HG03571 (cell line): ENCODE measurements around the gene DNAAF3.
"Not testable (repeated sequence)": the region's sequence is repeated elsewhere in the genome, so short reads cannot be mapped to it uniquely, and the experiment has no call there.

Experiments
- ATAC-seq: cut with Tn5 transposase; IDR thresholded peaks from one replicate; pipeline ENCODE4 v1.9.1; 2021; ENCODE audit not compliant: unreplicated experiment

DNAAF3 gene

GRCh38 chr19:55166530-55167268 is at the start of gene DNAAF3:
DNAAF3 (minus strand) TSS chr19:55166613; CDS start chr19:55166413, 200 bp downstream.
- peak; percentile 64 for ATAC-seq

DNA sequence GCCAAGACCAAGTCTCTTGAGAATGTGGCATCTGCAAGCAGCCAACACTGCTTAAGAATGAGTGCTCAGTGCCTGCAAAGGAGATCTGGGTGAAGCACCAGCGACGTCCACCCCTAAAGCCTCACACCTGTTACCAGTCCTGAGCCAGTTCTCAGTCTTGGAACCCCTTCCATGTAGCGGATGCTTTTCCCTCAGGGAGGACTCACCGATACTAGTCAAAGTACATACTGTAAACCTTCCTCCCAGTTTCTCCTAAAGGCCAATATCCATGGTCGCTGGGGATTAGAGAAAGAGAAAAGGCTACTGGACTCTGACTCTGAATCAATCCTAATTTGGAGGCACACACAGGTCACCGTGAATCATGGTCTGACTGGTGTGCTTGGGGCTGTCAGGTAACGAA is 47.1 kb upstream of the DNAAF3 start:
- no peak for ATAC-seq

GRCh38 chr19:55212447-55212846 is 46.0 kb upstream of the DNAAF3 start:
- no peak for ATAC-seq

GRCh38 chr19:55209693-55210472 is 43.5 kb upstream of the DNAAF3 start:
- no peak for ATAC-seq

DNA sequence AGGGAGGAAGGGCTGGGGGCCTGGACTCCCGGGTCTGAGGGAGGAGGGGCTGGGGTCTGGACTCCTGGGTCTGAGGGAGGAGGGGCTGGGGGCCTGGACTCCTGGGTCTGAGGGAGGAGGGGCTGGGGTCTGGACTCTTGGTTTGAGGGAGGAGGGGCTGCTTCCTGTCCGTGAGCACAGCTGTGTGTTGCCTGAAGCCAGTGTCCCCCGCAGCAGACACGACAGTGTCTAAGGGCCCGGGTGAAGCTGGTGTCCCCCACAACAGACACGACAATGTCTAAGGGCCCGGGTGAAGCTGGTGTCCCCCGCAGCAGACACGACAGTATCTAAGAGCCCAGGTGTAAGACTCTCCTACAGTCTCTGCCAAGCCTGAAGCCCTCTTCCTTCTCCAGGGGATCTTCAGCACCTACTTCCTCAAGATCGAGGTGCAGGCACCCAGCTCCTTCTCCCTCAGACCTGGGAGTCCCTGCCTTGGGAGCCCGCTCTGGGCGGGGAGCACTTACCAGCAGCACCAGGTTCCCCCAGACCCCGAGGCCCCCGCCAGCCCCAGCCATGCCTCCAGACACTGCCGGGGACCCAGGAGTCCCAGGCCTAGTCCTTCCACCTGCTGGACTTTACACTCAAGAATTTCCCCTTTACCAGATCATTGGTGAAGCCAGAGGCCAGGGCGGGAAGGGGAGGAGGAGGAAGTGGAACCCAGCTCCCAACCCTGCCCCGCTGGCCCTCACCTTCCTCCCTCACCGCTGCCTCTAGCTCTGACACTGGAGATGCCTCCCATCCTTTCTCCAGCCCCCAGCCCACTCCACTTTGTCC is 42.7 kb upstream of the DNAAF3 start, which contains the start of gene PTPRH:
Gene PTPRH, minus strand, starts transcription at position 622 of the 813 bp plus-strand sequence. Its CDS starts 68 bp downstream, at position 554.
- no peak for ATAC-seq

GRCh38 chr19:55206664-55207500 is 40.5 kb upstream of the DNAAF3 start:
- ATAC-seq, result no peak

DNA sequence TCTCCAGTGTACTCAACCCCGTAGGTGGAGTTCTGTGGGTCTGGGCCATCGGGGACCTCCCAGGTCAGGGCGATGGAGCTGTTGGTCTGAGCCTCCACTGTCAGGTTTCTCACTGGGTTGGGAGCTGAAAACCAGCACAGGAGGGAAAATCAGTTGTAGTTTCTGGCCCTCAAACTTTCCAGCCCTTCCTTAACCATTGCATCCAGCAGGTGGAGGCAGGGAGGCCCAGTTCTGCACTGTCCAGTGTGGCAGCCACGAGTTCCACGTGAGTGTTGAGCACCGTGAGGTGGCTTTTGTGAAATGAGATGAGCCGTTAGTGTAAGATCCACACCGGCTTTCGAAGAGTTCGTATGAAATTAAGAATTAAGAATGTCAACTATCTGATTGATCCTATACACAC is 35.8 kb upstream of the DNAAF3 start:
- ATAC-seq, result not testable (repeated sequence)

DNA sequence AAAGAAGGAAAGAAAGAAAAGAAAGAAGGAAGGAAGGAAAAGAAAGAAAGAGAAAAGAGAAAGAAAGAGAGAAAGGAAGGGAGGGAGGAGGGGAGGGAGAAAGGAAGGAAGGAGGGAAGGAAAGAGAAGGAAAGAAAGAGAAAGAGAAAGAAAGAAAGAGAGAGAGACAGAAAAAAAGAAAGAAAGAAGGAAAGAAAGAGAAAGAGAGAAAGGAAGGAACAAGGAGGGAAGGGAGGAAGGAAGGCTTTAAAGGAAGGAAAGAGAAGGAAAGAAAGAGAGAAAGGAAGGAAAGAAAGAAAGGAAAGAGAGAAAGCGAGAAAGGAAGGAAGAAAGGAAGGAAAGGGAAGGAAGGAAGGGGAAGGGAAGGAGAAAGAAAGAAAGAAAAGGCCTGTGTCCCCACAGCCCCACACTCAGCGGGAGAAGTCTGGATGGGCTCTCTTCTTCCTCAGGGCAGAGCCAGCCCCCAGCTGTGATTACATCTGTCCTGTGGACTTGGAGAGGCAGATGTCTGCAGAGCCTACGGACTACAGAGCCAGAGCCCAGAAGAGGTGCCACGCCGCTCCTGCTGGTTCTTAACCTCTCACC is 33.3 kb upstream of the DNAAF3 start:
- no peak for ATAC-seq

DNA sequence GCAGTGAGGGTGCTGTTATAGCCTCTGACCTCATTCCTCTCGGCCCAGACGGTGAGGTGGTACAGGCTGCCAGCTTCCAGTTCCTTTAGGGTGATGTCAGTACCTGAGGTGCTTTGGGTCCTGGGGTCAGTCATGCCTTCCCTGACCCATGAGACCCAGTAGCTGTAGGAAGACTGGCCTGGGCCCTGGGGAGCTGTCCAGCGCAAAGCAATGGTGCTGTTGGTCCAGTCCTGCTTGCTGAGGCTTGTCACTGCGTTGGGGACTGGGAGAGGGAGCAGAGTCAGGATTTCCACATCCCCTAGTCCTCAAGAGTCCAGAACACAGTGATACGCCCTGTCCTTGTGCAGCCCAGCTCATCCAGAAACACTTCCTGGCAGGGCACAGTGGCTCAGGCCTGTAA is 32.2 kb upstream of the DNAAF3 start:
- no peak for ATAC-seq

DNA sequence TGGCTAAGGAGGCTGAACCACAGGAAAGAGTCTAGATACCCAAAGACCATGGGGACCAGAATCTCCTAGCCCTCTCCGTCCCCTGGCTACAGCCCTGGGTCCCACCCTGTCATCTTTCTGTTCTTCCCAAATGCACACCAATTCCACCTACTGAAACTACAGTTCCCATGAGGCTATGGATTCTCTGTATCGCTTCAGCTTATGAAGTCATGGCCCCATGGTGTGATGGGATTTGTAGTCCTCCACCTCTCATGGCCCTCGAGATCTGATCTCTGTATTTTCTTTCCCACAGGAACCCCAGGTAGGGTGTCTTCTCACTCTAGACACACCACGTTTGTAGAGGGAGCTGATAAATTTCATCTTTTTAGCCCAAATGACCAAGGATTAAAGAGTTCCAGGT is 31.1 kb upstream of the DNAAF3 start:
- no peak for ATAC-seq

- ATAC-seq, result no peak
These were observed 30.4 kb upstream of the DNAAF3 start for GRCh38 chr19:55196803-55197202.

GRCh38 chr19:55193481-55193880 is 27.1 kb upstream of the DNAAF3 start:
- no peak for ATAC-seq

DNA sequence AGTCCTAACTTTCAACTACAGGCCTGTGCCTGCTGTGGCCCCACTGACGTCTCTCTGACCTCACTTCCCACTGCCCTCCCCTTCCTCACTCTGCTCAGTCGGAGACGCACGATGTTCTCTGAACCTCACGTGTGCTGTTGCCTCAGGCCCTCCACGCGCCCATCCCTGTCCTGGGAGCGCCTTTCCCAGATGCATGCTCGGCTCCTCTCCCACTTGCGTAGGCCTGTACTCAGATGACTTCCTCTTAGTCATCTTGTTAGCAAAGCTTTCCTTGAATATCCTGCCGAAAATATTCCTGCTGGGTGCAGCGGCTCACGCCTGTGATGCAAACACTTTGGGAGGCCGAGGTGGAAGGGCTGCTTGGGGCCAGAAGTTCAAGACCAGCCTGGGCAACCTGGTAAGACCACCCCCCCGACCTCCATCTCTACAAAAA is 23.0 kb upstream of the DNAAF3 start:
- ATAC-seq, result no peak

- ATAC-seq, result no peak
These were observed 22.2 kb upstream of the DNAAF3 start for GRCh38 chr19:55188625-55189024.

DNA sequence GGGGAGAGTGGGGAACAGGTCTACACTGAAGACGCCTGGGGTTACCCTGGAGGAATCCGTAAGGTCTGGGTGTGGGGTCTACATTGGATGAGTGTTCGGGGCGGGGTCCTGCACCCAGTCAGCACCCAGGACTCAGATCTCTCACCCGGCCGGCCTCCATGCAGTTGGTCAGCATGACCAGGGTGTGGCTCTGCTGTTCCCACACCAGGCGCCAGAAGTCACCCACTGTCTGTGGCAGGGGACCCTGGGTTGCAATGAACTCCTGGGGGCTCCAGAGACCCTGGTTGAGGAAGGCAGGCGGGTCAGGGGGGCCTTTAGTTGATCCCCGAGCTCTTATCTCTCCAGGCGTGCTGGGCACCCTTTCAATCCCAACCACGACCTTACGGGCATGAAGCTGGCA is 19.7 kb upstream of the DNAAF3 start:
- ATAC-seq, result no peak

DNA sequence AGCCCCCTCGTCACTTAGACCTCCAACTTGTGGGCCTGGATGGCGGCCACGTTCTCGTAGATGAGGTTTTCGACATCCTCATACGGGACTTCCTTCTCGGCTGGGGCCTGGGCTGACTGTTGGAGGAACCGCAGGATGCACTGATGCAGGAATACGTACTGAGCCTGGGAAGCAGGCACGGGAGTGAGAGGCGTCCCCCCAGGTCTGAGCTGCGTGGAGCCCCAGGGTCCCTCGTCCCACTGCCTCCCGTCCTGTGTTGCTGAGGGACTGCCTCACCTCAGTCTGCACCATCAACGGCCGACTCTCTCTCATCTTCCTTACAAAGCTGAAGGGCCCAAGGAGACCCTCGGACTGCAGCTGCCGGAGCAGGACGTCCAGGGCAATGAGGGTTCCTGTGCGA is 15.3 kb upstream of the DNAAF3 start:
- no peak for ATAC-seq

DNA sequence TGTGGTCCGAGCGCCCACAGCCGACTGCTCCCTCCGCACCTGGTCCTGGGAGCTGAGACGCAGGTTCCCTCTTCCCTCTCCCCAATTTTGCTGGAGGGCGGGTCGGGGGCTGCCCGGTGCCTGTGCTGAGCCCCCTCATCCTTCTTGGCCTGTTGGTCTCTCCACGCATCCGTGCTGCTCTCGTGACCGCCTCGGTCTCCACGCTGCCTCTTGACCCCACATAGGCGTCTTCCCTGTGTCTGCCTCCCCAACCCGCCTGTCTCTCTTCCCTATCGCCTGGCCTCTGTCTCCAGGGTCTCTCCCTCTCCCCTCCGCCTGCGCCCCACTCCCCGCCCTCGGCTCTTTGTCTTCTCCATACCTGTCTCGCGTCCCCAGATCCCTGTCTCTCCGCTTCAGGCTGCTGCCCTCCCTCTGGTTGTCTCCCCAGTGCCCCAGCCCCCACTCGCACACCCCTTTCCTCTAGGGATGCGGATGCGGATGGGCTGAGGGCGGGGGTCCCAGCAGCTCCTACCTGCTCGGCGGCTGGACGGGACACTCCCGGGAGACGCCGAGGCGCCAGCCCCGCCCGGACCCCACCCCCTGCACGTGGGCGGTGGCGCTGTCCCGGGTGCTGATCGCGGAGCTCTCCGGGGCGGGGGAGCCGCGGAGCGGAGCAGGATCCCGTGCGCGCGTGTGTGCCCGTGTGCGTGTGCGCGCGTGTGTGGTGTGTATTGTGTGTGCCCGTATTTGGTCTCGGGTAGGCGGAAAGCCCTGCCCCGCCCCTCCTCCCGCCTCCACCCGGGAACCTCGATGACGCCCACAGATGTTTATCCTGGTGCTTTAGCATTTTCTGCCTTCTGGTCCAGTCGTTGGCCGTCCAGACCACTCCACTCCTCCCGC is 13.4 kb upstream of the DNAAF3 start, which contains the start of gene SYT5:
Gene SYT5, minus strand, starts transcription at position 684 of the 879 bp plus-strand sequence. CDS start 1,248 bp downstream, outside the sequence.
- ATAC-seq, result peak; percentile 10

- ATAC-seq, result peak; percentile 65
These were observed 12.6 kb upstream of the DNAAF3 start for GRCh38 chr19:55178781-55179599.
